Gastroesophageal sphincter (tissue), 3 donors: Measurements from ENCODE around the gene RAP1GDS1.

ENCODE experiments used
- POLR2A ChIP-seq, 2 donors: fragments of 450-650 bp; IDR thresholded peaks; one replicate each; pipeline ENCODE4 v1.6.1; 2017; ENCODE audit warnings: antibody characterized with exemption in 2 of 2, mild to moderate bottlenecking in 2 of 2, moderate library complexity in 1 of 2
- POLR2AphosphoS5 ChIP-seq: sonication (generic); formaldehyde crosslinking; IDR thresholded peaks from one replicate; pipeline ENCODE4 v1.6.1; 2017; ENCODE audit warnings: antibody characterized with exemption
- TF ChIP-seq, protein P1 (sequence below), 4 experiments: fragments of 200-600 bp in 2 of 4; fragments of 450-650 bp in 2 of 4; sonication (generic) in 1 of 4; IDR thresholded peaks; one replicate each; pipeline ENCODE4 v1.5.1; 2017 to 2019; ENCODE audit warnings: antibody characterized with exemption in 4 of 4, mild to moderate bottlenecking in 2 of 4, moderate library complexity in 2 of 4

DNA sequence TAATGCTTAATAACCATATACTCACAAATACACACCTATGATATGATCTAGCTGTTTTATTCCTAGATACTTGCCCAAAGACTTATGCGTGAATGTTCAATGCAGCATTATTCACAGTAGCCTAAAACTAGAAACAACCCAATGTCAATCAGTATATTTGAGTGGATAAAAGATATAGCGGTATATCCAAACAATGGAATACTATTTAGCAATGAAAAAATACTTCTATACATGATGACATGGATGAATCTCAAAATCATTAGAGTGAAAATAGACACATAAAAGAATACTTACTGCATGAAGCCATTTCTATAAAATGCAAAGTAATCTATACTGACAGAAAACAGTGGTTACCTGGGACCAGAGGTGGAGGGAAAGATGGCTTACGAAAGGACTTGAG lies 108.1 kb downstream of the RAP1GDS1 start:
- TF ChIP-seq, protein P1, sequence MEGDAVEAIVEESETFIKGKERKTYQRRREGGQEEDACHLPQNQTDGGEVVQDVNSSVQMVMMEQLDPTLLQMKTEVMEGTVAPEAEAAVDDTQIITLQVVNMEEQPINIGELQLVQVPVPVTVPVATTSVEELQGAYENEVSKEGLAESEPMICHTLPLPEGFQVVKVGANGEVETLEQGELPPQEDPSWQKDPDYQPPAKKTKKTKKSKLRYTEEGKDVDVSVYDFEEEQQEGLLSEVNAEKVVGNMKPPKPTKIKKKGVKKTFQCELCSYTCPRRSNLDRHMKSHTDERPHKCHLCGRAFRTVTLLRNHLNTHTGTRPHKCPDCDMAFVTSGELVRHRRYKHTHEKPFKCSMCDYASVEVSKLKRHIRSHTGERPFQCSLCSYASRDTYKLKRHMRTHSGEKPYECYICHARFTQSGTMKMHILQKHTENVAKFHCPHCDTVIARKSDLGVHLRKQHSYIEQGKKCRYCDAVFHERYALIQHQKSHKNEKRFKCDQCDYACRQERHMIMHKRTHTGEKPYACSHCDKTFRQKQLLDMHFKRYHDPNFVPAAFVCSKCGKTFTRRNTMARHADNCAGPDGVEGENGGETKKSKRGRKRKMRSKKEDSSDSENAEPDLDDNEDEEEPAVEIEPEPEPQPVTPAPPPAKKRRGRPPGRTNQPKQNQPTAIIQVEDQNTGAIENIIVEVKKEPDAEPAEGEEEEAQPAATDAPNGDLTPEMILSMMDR (IDR thresholded peaks at IDR 0.05): no peak
- no peak for TF ChIP-seq POLR2AphosphoS5
- TF ChIP-seq POLR2A (IDR thresholded peaks at IDR 0.05): no peak
